BJ (cell line): Measurements from ENCODE around the gene DCANP1. TPM values are rescaled to one million over a fixed set of nuclear protein-coding genes. Genes with fewer than 3 reads are reported as not detected.

Source experiments
- CTCF ChIA-PET: fragments of 350-600 bp; formaldehyde crosslinking; extraction: SDS; loops from one replicate; lab custom pipeline; 2021; ENCODE audit warnings: antibody characterized with exemption, inconsistent platforms; lab: Yijun Ruan, JAX
- POLR2A ChIA-PET: fragments of 300-600 bp; sonication (Branson Sonifier 250); formaldehyde crosslinking; extraction: SDS; loops from one replicate; lab custom pipeline; 2021; ENCODE audit warnings: antibody characterized with exemption; lab: Charles Lee
- DNase-seq: peaks from one replicate; pipeline ENCODE4 v3.0.0-alpha.2; 2011; ENCODE audit warnings: low read depth
- H3K27me3 ChIP-seq: 2 replicates; pipeline ENCODE4 v1.6.0; 2011; ENCODE audit warnings: low read length; ENCODE audit not compliant: control insufficient read depth, insufficient read depth
- H3K36me3 ChIP-seq: 2 replicates; pipeline ENCODE4 v1.5.1; 2011; ENCODE audit warnings: low read length; ENCODE audit not compliant: control insufficient read depth, insufficient read depth
- H3K4me3 ChIP-seq: 2 replicates; pipeline ENCODE4 v1.5.1; 2011; ENCODE audit warnings: low read depth, mild to moderate bottlenecking, control low read depth, low read length
- CTCF ChIP-seq: IDR thresholded peaks from 2 replicates; pipeline ENCODE4 v1.5.1; 2011; ENCODE audit warnings: low read depth, mild to moderate bottlenecking, control low read depth, inconsistent platforms, low read length, moderate library complexity; ENCODE audit not compliant: insufficient read depth
- polyA plus RNA-seq: library from polyadenylated mRNA; depleted of rRNA; stranded (reverse); fragments of >200 nt; gene quantifications from 2 replicates; pipeline ENCODE4 v1.2.3, GENCODE V29; 2011

The DCANP1 gene
- polyA plus RNA-seq, 1 experiment = not detected

DNA sequence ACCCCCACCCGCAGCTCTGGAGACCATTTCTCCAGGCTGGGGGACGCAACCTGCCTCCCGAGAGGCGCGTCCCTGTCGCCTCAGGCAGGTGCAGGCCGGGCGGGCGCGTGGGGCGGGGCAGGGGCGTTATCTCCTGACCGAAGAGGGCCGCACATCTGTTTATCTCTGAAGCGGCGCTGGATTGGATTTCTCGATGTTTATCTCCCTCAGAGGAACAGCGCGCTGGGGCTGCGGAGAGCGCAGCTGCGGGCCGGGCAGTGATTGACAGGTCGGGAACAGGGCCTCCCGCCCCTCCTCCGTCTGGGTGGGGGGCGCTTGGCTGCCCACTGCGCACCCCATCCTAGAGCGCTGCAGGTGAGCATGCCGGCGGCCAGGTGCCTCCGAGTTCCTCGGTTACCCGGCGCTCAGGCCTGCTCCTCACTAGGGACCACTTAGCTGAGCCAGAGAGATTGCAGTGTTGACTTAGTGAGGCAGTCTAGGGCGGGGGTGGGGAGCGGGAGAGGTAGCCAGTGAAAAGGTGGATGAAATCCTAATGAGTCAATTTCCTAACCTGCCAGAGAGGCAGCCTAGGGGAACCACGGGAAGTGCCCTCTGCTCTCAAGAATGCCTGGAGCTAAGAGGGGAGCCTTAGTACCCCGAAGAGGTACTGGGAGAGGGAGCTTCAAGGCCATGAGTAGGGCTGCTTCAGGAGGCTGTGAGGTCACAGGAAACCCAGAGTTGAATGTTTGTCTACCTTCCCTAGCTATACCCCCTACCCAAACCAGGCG lies 44.6 kb upstream of the DCANP1 start:
- ChIA-PET CTCF (interaction anchor here (0.9 to 4.5 kb wide), 6 partner anchors 12 to 69 kb away, joined by 3 to 27 read pairs (median 5); no protein-coding TSS in a partner anchor), POLR2A (no interaction called here)
- no peaks in the 10 kb centered on the region for H3K36me3 ChIP-seq
- no peaks in the 10 kb centered on the region for H3K27me3 ChIP-seq
- no peak for DNase-seq
- TF ChIP-seq CTCF = no peak
- H3K4me3 ChIP-seq = no peak overlapping the region

GRCh38 chr5:135491038-135491551 lies 43.9 kb upstream of the DCANP1 start:
- ChIA-PET POLR2A (no interaction called here), CTCF (interaction anchor here (0.9 to 4.4 kb wide), 2 partner anchors 24 to 61 kb away, joined by 4 to 21 read pairs; no protein-coding TSS in a partner anchor)
- Histone ChIP-seq H3K36me3 (no peaks in the 10 kb centered on the region), H3K27me3 (no peaks in the 10 kb centered on the region), H3K4me3 (no peak overlapping the region)
- no peak for DNase-seq
- no peak for TF ChIP-seq CTCF

DNA sequence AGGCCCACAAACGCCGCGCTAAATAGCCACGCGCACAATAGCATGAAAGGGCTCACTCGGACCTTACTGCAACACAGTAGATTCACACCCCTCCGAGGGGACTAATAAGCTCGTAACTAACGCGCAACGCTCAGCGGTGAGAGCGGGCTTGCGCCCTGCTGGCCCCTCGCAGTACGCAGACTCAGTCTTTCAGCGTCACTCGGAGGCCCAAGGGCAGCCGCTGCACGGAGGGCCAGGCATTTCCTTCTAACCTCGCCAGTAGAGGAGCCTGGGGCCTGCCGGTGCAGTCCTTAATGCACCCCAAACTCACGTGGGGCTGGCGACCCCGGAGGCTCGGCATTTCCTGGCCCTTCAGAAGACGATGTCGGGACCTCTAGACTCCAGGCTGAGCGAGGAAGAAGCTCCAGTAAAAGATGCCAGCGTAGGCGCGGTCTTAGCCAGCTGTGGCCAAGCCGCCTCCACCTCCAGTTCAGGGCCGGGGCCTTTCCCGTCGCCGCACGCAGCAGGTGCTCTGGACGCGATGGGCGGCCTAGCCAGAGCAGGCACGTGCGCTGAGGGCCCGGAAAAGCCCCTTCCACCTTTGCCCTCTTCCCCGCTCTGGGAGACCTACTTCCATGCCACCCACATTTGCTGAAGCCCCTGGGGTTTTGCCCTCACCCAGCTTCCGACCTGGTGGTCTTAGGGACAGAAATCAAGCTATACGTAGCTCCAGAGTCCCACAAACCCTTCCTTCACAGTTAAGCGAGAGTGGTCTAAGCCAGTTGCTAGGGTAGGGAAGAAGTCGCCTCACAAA lies 43.3 kb upstream of the DCANP1 start:
- CTCF ChIA-PET = interaction anchor here (1.1 to 4.4 kb wide), 2 partner anchors 32 to 61 kb away, joined by 4 to 21 read pairs; no protein-coding TSS in a partner anchor
- H3K36me3 ChIP-seq = no peaks in the 10 kb centered on the region
- H3K27me3 ChIP-seq = no peaks in the 10 kb centered on the region
- H3K4me3 ChIP-seq = no peak overlapping the region
- DNase-seq = no peak
- POLR2A ChIA-PET = no interaction called here
- no peak for TF ChIP-seq CTCF

DNA sequence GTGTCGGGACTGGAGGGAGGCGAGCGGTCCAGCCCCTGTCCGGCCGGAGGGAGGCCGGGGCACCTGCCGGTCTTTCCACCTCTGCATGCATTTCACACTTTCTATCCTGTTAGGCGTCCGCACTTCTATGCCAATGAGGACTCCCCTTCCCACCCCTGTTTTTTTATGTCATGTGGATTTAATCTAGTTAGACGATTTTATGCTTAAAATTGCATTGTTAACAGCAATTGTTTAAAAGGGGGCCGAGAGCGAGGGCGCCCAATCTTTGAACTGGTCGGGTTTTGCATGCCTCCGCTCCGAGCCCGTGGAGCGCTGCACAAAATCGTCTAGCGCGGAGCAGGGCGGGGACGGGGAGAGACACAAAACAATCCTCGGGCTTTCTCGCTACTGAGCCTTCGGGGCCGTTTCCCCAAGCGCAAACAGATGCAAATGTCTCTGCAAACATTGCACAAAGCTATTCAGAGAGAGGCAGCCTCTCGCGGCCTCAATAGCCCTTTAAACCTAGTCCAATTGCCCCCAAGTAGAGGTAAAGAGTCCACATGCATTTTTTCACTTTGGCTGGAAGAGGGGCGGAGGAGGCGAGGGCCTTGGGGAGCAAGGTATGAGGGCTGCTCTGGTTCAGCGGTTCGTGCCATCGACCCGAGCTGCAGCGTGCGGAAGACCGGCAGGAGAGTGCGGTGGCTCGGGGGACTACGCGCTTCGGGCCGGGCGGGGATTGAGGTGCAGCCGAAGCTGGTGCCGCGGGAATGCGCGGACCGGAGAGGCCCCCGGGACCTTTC lies 42.5 kb upstream of the DCANP1 start:
- Histone ChIP-seq H3K4me3 (no peak overlapping the region), H3K27me3 (no peaks in the 10 kb centered on the region), H3K36me3 (no peaks in the 10 kb centered on the region)
- ChIA-PET CTCF (interaction anchor here (1.1 to 4.4 kb wide), 2 partner anchors 31 to 62 kb away, joined by 4 to 21 read pairs; no protein-coding TSS in a partner anchor), POLR2A (no interaction called here)
- DNase-seq = no peak
- TF ChIP-seq CTCF = no peak
